ENCODE measurements around the gene IFNA10. TPM values are rescaled to one million over a fixed set of nuclear protein-coding genes. Genes with fewer than 3 reads are reported as not detected.

Gene IFNA10
- total and polyA plus RNA-seq, 2 of the 13 experiments (the other 11 are each of a cell fraction or from before 2014, with no cell fraction given), result not detected

DNA sequence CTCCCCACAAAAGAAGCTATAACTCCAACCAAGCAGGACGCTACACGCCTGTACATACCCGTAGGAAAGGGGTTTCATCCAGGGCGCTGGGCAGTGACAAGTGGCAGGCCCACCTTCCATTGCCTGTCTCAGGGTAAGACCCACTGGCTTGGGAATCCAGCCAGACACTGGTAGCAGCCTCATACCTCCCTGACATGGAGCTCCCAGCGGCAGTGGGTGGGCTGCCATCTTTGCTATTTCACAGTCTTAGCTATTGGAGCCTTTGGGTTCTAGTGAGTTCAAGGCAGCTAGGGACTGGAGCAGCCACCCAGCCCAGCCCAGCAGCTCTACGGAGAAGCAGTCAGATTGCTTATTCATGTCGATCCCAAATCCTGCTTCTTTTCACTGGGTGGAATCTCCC is 3.4 kb upstream of the IFNA10 start:
- ATAC-seq, result no peak
- Histone ChIP-seq H3K4me2 (ENCODE audit: low read depth, low read length) (no peak overlapping the region), H3K4me3 (replicated peaks in 1 of 3; ENCODE audit: insufficient read depth in 1 of 3, low read depth in 2 of 3, low read length in 3 of 3) (no peak overlapping the region), H2AFZ (ENCODE audit: low read length) (no peak overlapping the region), H3K9me3 (ENCODE audit: low read length) (no peaks in the 10 kb centered on the region), H3K79me2 (ENCODE audit: insufficient read depth, low read length) (no peaks in the 10 kb centered on the region), H3K9ac (ENCODE audit: insufficient read depth, low read depth, low read length) (no peak overlapping the region), H4K20me1 (ENCODE audit: insufficient read depth, low read length) (no peaks in the 10 kb centered on the region), H3K4me1 (ENCODE audit: insufficient read depth, low read length) (no peaks in the 10 kb centered on the region), H3K27ac (ENCODE audit: extremely low read length, insufficient read depth, low read length) (no peak overlapping the region), H3K36me3 (replicated peaks in 1 of 2; ENCODE audit: control insufficient read depth in 1 of 2, insufficient read depth in 2 of 2, low read length in 2 of 2) (no peaks in the 10 kb centered on the region), H3K27me3 (ENCODE audit: control insufficient read depth in 1 of 2, insufficient read depth in 2 of 2, low read length in 2 of 2) (no peaks in the 10 kb centered on the region)
- 0% methylated on average over 4 of the region's 7 CpGs for WGBS (ENCODE audit: low lambda C conversion rate)
- no peak for DNase-seq (ENCODE audit: low spot score)
- no TSS peak for BruUV-seq (replicated peaks)
- in situ Hi-C loops (cut with HindIII; ENCODE audit: extremely low pct_ligation_motif_present, low pct_unique_long_range_greater_than_20kb), result no loop called here
- intact Hi-C loops (cut with micrococcal nuclease; ENCODE audit: unreplicated experiment), result no loop called here
- ChIA-PET POLR2A (no interaction called here), CTCF (ENCODE audit: low intra/inter-chr PET ratio, low total read pairs) (no interaction called here)
- FAIRE-seq, result no peak
- TF ChIP-seq ZNF550 (CRISPR knock-in tag; IDR thresholded peaks at IDR 0.05; ENCODE audit: borderline replicate concordance), result no peak
- no peak for TF ChIP-seq ZSCAN30 (CRISPR knock-in tag; IDR thresholded peaks at IDR 0.05)
- TF ChIP-seq, protein P1, sequence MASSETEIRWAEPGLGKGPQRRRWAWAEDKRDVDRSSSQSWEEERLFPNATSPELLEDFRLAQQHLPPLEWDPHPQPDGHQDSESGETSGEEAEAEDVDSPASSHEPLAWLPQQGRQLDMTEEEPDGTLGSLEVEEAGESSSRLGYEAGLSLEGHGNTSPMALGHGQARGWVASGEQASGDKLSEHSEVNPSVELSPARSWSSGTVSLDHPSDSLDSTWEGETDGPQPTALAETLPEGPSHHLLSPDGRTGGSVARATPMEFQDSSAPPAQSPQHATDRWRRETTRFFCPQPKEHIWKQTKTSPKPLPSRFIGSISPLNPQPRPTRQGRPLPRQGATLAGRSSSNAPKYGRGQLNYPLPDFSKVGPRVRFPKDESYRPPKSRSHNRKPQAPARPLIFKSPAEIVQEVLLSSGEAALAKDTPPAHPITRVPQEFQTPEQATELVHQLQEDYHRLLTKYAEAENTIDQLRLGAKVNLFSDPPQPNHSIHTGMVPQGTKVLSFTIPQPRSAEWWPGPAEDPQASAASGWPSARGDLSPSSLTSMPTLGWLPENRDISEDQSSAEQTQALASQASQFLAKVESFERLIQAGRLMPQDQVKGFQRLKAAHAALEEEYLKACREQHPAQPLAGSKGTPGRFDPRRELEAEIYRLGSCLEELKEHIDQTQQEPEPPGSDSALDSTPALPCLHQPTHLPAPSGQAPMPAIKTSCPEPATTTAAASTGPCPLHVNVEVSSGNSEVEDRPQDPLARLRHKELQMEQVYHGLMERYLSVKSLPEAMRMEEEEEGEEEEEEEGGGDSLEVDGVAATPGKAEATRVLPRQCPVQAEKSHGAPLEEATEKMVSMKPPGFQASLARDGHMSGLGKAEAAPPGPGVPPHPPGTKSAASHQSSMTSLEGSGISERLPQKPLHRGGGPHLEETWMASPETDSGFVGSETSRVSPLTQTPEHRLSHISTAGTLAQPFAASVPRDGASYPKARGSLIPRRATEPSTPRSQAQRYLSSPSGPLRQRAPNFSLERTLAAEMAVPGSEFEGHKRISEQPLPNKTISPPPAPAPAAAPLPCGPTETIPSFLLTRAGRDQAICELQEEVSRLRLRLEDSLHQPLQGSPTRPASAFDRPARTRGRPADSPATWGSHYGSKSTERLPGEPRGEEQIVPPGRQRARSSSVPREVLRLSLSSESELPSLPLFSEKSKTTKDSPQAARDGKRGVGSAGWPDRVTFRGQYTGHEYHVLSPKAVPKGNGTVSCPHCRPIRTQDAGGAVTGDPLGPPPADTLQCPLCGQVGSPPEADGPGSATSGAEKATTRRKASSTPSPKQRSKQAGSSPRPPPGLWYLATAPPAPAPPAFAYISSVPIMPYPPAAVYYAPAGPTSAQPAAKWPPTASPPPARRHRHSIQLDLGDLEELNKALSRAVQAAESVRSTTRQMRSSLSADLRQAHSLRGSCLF (CRISPR knock-in tag; IDR thresholded peaks at IDR 0.05; ENCODE audit: borderline replicate concordance), result no peak
- TF ChIP-seq ZNF749 (CRISPR knock-in tag; IDR thresholded peaks at IDR 0.05; ENCODE audit: borderline replicate concordance), result no peak
- no peak for TF ChIP-seq ZNF737 (CRISPR knock-in tag; IDR thresholded peaks at IDR 0.05; ENCODE audit: borderline replicate concordance)
- TF ChIP-seq, protein P2, sequence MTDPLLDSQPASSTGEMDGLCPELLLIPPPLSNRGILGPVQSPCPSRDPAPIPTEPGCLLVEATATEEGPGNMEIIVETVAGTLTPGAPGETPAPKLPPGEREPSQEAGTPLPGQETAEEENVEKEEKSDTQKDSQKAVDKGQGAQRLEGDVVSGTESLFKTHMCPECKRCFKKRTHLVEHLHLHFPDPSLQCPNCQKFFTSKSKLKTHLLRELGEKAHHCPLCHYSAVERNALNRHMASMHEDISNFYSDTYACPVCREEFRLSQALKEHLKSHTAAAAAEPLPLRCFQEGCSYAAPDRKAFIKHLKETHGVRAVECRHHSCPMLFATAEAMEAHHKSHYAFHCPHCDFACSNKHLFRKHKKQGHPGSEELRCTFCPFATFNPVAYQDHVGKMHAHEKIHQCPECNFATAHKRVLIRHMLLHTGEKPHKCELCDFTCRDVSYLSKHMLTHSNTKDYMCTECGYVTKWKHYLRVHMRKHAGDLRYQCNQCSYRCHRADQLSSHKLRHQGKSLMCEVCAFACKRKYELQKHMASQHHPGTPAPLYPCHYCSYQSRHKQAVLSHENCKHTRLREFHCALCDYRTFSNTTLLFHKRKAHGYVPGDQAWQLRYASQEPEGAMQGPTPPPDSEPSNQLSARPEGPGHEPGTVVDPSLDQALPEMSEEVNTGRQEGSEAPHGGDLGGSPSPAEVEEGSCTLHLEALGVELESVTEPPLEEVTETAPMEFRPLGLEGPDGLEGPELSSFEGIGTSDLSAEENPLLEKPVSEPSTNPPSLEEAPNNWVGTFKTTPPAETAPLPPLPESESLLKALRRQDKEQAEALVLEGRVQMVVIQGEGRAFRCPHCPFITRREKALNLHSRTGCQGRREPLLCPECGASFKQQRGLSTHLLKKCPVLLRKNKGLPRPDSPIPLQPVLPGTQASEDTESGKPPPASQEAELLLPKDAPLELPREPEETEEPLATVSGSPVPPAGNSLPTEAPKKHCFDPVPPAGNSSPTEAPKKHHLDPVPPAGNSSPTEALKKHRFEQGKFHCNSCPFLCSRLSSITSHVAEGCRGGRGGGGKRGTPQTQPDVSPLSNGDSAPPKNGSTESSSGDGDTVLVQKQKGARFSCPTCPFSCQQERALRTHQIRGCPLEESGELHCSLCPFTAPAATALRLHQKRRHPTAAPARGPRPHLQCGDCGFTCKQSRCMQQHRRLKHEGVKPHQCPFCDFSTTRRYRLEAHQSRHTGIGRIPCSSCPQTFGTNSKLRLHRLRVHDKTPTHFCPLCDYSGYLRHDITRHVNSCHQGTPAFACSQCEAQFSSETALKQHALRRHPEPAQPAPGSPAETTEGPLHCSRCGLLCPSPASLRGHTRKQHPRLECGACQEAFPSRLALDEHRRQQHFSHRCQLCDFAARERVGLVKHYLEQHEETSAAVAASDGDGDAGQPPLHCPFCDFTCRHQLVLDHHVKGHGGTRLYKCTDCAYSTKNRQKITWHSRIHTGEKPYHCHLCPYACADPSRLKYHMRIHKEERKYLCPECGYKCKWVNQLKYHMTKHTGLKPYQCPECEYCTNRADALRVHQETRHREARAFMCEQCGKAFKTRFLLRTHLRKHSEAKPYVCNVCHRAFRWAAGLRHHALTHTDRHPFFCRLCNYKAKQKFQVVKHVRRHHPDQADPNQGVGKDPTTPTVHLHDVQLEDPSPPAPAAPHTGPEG (CRISPR knock-in tag; IDR thresholded peaks at IDR 0.05), result no peak
- TF ChIP-seq, protein P3, sequence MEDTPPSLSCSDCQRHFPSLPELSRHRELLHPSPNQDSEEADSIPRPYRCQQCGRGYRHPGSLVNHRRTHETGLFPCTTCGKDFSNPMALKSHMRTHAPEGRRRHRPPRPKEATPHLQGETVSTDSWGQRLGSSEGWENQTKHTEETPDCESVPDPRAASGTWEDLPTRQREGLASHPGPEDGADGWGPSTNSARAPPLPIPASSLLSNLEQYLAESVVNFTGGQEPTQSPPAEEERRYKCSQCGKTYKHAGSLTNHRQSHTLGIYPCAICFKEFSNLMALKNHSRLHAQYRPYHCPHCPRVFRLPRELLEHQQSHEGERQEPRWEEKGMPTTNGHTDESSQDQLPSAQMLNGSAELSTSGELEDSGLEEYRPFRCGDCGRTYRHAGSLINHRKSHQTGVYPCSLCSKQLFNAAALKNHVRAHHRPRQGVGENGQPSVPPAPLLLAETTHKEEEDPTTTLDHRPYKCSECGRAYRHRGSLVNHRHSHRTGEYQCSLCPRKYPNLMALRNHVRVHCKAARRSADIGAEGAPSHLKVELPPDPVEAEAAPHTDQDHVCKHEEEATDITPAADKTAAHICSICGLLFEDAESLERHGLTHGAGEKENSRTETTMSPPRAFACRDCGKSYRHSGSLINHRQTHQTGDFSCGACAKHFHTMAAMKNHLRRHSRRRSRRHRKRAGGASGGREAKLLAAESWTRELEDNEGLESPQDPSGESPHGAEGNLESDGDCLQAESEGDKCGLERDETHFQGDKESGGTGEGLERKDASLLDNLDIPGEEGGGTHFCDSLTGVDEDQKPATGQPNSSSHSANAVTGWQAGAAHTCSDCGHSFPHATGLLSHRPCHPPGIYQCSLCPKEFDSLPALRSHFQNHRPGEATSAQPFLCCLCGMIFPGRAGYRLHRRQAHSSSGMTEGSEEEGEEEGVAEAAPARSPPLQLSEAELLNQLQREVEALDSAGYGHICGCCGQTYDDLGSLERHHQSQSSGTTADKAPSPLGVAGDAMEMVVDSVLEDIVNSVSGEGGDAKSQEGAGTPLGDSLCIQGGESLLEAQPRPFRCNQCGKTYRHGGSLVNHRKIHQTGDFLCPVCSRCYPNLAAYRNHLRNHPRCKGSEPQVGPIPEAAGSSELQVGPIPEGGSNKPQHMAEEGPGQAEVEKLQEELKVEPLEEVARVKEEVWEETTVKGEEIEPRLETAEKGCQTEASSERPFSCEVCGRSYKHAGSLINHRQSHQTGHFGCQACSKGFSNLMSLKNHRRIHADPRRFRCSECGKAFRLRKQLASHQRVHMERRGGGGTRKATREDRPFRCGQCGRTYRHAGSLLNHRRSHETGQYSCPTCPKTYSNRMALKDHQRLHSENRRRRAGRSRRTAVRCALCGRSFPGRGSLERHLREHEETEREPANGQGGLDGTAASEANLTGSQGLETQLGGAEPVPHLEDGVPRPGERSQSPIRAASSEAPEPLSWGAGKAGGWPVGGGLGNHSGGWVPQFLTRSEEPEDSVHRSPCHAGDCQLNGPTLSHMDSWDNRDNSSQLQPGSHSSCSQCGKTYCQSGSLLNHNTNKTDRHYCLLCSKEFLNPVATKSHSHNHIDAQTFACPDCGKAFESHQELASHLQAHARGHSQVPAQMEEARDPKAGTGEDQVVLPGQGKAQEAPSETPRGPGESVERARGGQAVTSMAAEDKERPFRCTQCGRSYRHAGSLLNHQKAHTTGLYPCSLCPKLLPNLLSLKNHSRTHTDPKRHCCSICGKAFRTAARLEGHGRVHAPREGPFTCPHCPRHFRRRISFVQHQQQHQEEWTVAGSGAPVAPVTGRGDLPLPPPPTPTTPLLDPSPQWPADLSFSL (CRISPR knock-in tag; IDR thresholded peaks at IDR 0.05), result no peak

All from HepG2 (cell line).